NCI-H187 treated with DMSO at 0.1 percent for 48 hours (cell line): ENCODE measurements around the gene AAMDC.
"Not testable (repeated sequence)": the region's sequence is repeated elsewhere in the genome, so short reads cannot be mapped to it uniquely, and the experiment has no call there.

ENCODE experiments used
- DNase-seq: peaks from one replicate; lab custom pipeline; 2025; lab: John Stamatoyannopoulos, UW

Gene AAMDC

DNA sequence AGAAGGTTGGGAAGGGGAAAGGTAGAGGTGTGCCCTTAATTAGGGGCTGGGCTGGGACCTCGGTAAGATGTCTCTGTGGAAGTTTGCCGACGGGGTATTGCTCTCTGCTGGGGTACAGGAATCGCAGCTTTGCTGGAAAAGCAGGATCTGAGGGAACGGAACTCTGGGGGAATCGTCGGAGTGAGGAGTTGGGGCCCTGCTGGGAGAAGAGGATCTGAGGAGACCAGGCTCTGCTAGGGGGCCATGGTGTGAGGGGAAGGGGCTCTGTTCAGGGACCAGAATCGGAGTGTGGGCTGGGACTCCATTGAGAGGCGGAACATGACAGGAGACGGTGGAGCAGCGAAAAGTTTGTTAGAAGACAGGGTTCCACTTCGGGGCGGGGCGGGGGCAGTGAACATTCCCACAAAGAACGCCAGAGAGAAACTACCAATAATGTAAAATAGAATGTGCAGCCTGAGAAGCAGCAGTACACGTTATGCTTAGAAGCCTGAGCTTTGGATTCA lies 456 bp downstream of the AAMDC start:
- DNase-seq, result no peak

DNA sequence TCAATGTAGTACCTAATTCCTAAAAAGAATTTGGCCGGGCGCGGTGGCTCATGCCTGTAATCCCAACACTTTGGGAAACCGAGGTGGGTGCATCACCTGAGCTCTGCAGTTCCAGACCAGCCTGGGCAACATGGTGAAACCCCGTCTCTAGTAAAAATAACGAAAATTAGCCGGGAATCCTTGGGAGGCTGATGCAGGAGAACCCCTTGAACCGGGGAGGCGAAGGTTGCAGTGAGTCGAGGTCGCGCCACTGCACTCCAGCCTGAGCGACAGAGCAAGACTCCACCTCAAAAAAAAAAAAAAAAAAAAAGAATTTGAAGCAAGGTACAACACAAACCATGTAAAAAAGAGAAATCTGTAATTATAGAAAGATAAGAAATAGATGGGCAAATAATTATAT lies 1.2 kb downstream of the AAMDC start:
- not testable (repeated sequence) for DNase-seq

DNA sequence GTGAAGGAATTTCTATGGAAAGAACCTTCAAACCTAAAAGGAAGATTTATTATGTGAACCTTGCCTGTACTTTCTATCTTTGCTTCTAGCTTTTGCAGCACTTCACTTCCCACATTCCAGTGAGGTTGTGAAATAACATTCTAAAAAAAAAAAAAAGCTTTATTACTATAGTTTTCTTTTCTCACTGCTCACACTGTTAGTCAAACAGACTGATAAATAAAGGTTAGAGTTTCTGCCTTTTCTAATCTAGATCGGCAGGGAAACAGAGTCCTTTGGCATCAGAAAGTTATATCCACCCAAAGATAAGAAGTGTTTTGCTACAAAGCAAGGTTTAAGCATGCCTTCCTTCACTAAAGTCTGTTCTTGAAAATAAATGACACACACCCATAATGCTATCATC lies 2.8 kb downstream of the AAMDC start:
- no peak for DNase-seq

DNA sequence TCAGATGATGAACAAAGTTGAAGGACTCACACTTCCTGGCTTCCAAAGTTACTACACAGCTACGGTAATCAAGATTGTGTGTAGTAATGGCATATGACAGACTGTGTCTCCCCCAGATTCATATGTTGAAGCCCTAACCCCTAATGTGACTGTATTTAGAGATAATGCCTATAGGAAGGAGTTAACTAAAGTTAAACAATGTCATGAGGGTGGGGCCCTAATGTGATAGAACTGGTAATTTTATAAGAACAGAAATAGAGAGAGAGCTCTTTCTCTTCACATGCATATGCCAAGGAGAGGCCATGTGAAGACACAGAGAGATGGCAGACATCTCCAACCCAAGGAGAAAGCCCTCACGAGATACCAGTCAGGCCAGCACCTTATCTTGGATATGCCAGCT lies 8.0 kb downstream of the AAMDC start:
- no peak for DNase-seq

DNA sequence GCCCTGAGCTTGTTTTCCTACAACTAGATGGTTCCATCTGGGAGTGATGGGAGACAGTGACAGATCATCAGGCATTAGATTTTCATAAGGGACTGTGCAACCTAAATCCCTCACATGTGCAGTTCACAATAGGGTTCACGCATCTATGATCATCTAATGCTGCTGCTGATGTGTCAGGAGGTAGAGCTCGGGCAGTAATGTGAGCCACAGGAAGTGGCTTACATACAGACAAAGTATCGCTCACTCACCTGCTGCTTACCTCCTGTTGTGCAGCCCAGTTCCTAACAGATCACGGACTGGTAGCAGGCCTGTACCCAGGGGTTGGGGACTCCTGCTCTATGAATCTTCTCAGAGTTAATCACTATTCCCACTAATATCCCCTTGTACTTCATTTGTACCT lies 12.4 kb downstream of the AAMDC start:
- DNase-seq, result no peak

DNA sequence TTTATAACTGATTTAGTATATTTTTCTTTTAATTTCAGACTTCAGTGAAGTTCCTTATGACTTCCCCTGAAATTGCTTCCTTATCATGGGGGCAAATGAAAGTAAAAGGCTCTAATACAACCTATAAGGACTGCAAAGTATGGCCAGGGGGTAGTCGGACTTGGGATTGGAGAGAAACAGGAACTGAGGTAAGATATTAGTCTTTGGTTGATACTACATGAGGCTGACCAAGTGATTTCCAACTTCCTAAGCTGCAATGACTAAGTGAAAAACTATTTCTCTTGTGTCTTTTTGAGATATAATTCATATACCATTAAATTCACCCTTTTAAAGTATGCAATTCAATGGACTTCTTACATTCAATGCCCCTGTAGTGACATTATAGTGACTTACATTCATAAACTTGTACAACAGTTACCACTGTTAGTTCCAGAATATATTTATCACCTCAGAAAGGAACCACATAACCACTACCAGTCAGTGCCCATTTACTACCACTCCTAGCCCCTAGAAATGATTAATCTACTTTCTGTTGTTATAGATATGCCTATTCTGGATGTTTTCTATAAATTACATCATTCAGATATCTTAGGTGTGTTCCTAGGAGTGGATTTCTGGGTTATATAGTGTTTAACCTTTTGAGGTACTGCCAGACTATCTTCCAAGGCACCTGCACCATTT lies 21.6 kb downstream of the AAMDC start:
- DNase-seq, result no peak

DNA sequence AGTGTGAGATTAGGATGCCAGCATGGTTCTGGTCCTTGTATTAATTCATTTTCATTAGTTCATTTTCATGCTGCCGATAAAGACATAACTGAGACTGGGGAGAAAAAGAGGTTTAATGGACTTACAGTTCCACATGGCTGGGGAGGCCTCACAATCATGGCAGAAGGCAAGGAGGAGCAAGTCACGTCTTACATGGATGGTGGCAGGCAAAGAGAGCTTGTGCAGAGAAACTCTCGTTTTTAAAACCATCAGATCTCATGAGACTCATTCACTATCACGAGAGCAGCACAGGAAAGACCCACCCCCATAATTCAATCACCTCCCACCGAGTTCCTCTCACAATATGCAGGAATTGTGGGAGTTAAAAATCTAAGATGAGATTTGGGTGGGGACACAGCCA lies 22.8 kb downstream of the AAMDC start:
- DNase-seq, result not testable (repeated sequence)

DNA sequence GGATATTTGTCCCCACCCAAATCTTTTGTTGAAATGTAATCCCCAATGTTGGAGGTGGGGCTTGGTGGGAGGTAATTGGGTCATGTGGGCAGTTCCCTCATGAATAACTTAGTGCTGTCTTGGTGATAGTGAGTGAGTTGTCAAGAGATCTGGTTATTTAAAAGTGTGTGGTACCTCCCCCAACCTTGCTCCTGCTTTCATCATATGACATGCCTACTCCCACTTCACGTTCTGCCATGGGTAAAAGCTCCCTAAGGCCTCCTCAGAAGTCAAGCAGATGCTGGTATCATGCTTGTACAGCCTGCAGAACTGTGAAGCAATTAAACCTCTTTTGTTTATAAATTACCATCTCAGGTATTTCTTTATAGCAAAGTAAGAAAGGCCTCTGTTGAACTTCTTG lies 30.6 kb downstream of the AAMDC start:
- DNase-seq, result no peak

DNA sequence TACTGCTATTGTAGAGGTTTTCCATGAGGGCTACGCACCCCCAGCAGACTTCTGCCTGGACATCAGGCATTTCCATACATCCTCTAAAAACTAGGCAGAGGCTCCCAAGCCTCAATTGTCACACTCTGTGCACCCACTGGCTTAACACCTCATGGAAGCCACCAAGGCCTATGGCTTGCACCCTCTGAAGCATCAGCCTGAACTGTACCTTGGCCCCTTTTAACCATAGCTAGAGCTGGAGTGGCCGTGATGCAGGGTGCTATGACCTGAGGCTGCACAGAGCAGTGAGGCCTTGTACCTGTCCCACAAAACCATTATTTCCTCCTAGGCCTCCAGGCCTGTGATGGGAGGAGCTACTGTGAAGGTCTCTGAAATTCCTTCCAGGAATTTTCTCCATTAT lies 33.9 kb downstream of the AAMDC start:
- no peak for DNase-seq

DNA sequence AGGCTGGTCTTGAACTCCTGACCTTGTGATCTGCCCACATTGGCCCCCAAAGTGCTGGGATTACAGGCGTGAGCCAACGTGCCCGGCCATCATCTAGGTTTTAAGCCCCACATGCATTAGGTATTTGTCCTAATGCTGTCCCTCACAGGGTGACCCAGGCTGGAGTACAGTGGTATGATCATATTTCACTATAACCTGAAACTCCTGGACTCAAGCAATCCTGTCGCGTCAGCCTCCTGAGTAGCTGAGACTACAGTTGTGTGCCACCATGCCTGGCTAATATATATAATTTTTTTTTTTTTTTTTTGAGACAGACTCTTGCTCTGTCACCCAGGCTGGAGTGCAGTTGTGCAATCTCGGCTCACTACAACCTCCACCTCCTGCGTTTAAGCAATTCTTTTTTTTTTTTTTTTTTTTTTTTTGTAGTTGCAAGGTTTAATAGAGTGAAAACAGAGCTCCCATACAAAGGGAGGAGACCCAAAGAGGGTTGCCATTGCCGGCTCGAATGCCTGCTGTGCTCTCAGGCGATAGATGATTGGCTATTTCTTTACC lies 37.0 kb downstream of the AAMDC start:
- not testable (repeated sequence) for DNase-seq

DNA sequence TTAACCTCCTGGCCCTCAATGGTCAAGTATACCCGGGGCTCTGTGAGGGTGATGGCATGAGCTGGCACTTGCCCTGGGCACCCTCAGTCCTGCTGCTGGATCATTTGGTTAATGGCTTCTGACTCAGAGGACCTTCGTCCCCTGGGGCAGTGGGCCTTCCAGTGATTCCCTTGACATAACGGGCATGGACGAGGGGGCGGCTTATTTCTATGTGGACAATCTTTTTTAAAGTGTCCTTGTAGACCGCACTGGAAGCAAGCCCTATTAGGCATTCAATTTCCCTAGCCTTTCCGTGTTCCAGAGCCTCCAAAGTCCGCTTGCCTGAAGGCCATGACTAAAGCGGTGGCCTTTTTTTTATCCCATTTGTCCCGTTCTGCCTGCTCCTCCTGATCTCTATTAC lies 40.5 kb downstream of the AAMDC start:
- not testable (repeated sequence) for DNase-seq

DNA sequence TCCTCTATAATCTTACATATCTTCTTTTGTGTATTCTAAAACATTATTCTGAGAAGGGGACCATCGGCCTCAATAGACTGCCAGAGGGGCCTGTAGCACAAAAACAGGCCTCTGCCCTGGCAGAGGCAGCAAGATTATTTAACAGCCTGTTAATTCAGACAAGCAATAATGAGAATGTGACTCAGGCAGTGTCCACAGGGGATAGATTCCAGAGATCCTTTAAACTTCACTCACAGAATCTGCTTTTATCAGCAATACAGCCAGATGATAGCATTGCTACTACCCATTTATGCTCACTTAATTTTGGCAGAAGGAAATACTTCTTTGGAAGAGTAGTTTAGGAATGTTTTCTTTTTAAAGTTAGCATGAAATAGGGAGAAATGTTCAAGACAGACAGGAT lies 44.9 kb downstream of the AAMDC start:
- DNase-seq, result no peak

DNA sequence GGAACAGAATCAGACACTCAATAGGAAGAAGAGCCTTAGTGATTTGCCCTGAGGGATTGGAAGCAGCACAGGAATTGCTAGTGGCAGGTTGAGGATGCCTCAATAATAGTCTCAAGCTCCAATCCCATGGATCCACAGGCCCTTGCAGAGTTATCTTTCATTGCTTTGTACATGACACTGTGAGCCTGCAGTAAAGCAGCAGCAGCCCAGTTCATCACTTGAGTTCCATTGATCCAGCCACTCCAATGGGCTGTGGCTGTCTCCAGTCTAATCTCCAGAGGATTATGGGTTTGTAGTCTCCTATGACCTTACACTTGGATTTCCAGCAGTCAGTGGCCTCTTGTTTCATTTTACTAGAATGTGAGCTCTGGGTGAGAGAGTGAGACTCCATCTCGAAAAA lies 45.4 kb downstream of the AAMDC start:
- DNase-seq, result no peak

DNA sequence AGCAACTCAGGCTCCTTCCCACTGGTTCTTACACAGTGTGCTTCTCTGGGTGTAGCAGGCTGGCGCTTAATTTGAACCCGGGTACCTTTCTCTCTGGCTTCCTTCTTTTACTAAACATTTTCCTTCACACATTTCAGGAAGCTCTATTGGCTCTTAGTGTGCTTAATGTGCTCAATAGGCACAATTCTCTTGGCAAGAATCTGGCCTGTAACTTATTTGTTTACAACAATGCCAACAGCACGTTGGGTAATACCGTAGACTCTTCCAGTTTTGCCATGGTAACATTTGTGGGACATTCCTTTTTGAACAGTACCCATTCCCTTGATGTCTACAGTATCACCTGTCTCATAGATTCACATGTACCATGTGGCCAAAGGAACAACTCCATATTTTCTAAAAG lies 47.8 kb downstream of the AAMDC start:
- DNase-seq, result no peak

DNA sequence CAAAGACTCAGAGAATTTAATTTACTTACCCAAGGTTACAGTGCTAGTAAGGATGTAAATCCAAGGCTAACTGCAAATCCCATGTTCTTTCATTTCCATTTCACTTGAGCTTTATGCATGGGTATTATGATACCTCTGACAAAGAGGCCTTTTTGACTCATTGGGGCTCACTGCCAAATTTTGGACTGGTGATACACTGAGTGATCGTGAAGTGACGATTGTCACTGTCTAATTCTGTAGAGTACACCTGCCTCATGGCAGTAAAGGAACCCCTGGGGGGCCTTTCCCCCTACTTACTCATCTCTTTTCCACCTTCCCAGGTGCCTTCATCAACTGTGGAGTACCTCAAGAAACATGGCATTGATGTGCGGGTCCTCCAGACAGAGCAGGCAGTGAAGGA lies 50.9 kb downstream of the AAMDC start:
- DNase-seq, result no peak

DNA sequence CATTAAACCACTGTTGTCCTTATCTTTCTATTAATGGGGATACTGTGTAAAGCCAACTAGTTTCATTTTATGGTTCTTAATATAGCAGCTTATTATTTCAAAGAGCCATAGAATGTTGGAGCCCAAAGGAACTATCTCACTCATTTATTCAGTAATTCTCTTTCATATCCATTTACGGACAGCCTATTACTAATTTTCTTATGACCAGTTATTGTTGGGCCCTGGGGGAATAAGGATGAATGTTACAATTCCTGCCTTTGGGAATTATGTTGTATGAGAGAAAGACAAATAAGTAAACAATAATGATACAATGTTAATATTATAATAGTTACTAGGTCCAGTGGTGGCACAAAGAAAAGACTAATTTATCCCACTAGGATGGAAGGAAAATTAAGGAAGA lies 52.4 kb downstream of the AAMDC start:
- DNase-seq, result no peak

DNA sequence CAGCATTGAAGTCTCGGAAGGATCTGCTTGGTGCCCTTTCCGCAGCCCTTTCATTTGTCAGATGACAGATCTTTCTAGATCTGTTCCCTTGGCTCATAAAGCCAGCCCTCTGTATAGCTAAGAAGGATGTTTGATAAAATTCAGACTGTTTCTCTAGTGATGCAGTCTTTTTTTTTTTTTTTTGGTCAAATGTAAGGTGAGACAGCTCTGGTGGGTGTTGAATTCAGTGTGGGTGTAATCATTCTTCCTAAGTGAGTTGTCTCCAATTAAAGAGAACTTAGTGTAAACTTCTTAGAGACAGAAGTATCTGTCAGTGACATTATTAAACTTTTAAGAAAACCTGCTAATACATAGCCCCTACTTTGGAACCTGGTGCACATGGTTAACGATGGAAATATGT lies 53.3 kb downstream of the AAMDC start:
- no peak for DNase-seq

DNA sequence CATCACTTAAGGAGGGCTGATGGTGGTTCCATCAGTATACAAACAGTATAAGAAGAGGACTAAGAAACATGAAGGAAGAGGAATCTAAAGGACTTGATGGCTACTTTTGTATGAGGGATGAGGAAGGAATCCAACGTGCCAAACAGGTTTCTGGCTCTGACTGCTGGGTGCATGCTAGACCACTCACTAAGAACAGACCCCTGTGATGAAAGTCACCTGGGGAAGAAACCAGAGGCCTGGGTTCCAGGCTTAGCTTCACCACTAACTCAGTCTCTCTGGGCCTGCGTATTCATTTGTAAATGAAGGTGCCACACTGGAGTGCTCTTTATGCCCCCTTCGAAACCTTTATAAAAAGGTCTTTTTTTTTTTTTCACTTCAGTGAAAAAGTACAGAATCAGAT lies 55.1 kb downstream of the AAMDC start:
- no peak for DNase-seq

DNA sequence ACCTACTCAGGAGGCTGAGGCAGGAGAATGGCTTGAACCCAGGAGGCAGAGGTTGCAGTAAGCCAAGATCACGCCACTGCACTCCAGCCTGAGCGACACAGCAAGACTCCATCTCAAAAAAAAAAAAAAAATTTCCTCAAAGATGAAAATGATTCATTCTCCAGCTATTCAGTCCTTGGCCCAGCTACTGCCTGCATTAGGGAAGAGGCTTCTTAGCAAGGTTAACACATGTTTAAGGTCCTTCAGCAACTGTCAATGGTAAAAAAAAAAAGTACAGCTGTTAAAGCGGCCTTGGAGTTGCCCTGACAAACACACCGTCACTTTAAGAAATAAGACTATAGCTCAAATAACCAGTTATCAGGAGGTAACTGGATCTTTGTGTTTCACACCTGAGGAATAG lies 57.3 kb downstream of the AAMDC start:
- not testable (repeated sequence) for DNase-seq

DNA sequence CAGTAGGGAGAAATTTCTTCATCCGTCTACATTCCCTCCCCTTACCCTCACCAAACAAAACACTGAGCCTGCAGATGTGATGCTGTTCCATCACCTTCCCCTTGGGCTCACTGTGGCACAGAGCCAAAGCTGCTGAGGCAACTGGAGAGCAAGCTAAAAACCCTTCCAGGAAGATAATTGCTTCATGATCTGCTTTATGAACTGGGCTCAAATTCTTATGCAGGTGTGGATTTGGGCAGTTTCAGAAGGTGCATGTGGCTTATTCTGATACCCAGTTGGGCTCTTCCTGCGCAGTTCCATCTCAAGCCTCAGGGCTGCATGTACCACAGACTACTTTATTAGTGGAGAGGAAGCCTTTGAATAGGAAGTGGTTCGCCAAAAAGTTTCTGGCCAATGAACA lies 58.3 kb downstream of the AAMDC start:
- DNase-seq, result no peak

DNA sequence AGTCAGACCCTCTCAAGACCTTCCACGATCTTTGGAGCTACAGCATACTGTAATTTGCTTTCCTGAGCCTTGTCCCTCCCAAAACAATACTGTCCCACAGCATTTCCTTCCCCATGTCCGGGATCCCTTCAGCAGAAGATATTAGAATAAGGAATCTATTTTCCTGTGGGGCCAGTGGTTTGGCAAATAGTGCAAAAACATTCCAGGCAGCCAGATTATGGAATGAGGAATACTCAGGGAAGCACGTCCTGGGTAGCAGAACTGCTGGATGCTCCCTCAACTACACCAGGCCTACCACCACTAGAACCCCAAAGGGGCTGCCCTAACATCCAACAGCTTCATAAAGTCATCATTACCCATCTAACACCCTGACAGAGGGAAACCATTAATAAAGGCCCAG lies 61.5 kb downstream of the AAMDC start:
- no peak for DNase-seq

DNA sequence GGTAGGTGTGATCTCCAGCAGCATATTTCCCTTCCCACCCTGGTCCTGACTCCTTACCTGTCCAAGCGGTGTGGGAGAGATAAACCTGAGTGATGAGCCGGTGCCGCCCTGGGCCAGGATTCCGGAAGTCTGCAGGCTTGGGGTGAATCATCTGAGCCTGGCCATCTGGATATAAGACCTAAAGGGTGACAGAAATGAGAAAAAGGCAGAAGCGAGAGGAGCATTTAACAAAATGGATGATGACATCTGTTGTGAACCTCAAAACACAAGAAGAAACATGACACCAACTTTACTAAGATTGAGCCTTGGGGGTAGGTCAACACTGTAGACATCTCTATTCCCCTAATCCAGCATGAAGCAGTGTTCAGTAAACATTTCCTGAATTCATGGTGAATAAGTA lies 62.8 kb downstream of the AAMDC start:
- DNase-seq, result no peak

DNA sequence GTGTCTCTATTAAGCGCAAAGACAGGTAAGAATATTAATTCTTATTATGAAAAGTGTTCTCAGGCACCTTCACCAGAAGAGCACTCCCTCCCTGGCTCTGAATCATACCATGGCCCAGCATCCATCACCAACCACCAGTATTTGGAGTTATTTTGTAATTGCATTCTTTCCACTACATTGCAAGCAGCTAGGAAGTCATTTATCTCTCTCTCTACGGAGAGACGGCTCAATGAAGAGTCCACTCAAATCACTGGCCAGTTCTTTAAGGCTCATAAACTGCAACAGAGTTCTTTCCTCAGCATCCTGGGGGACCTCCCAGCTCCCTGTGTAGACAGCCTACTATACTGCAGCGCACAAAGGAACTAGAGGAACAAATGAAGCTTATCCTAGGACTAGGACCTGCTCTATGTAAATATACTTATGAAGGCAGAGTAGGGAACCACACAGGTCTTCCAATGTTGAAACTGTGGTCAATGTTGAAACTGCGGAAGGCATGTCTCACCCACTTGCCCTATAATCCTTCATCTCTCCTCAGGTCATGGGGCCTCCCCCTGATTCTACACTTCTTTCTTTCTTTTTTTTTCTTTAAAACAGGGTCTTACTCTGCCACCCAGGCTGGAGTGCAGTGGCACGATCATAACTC lies 63.4 kb downstream of the AAMDC start:
- no peak for DNase-seq

DNA sequence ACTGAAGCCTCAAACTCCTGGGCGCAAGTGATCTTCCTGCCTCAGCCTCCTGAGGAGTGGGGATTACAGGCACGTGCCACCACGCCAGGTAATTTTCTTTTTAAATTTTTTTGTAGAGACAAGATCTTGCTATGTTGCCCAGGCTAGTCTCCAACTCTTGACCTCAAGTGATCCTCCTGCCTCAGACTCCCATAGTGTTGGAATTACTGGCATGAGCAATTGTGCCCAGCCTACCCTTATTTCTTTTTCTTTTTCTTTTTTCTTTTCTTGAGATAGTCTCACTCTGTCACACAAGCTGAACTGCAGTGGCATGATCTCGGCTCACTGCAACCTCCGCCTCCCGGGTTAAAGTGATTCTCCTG lies 63.9 kb downstream of the AAMDC start:
- DNase-seq, result no peak
